Renal cortex interstitium (tissue), 11 donors: ENCODE measurements around the gene FADS1. TPM values are rescaled to one million over a fixed set of nuclear protein-coding genes. Genes with fewer than 3 reads are reported as not detected.

Experiments used
- DNase-seq, 11 donors: peaks; one replicate each; pipeline ENCODE4 v3.0.0-alpha.2; 2013; ENCODE audit warnings: low read depth in 9 of 11, low spot score in 4 of 11; ENCODE audit errors: extremely low read depth in 1 of 11
- polyA plus RNA-seq, 3 donors: library from polyadenylated mRNA; unstranded; fragments of 120-200 nt; gene quantifications; one replicate each; pipeline ENCODE4 v1.2.1, GENCODE V29; 2013; ENCODE audit not compliant: insufficient read length in 3 of 3

FADS1 gene
- polyA plus RNA-seq, 3 donors: 52.2 to 54.9 (median 54.7) TPM

GRCh38 chr11:61754534-61755482 lies 62.0 kb downstream of the FADS1 start:
- DNase-seq: no peak

- no peak for DNase-seq
Measured at GRCh38 chr11:61753672-61754071, 63.1 kb downstream of the FADS1 start.

GRCh38 chr11:61752925-61753521 lies 63.8 kb downstream of the FADS1 start:
- DNase-seq: no peak

- no peak for DNase-seq
Measured at GRCh38 chr11:61752117-61752924, 64.5 kb downstream of the FADS1 start, which contains the start of gene MYRF. Gene MYRF, plus strand, starts transcription at chr11:61752636. Its CDS starts 109 bp downstream, at chr11:61752745.

GRCh38 chr11:61751384-61751783 lies 65.4 kb downstream of the FADS1 start:
- DNase-seq: no peak

GRCh38 chr11:61750631-61751273 lies 66.1 kb downstream of the FADS1 start:
- DNase-seq: no peak

Other genes with a start within 250 kb of the FADS1 start
- gene SYT7, start 235.9 kb downstream of the FADS1 start, polyA plus RNA-seq: 10 to 100 TPM in 1 of 3 donors, 1 to 10 TPM in 2; 4.2 to 10.3 (median 4.8) TPM
- gene DAGLA, start 136.6 kb downstream of the FADS1 start, polyA plus RNA-seq: 1 to 10 TPM; 3.2 to 4.6 (median 4.4) TPM
- gene MYRF, start 64.4 kb downstream of the FADS1 start, polyA plus RNA-seq: 10 to 100 TPM; 21.7 to 27.8 (median 23.4) TPM
- gene TMEM258, start 24.4 kb downstream of the FADS1 start, polyA plus RNA-seq: 100 to 1,000 TPM; 152 to 191 (median 165) TPM
- gene FEN1, start 24.1 kb downstream of the FADS1 start, polyA plus RNA-seq: 10 to 100 TPM; 30.6 to 49.0 (median 45.8) TPM
- gene FADS2, start 11.3 kb upstream of the FADS1 start, polyA plus RNA-seq: 100 to 1,000 TPM in 2 of 3 donors, 10 to 100 TPM in 1; 95.4 to 118 (median 113) TPM
- 10 to 100 TPM; 13.0 to 22.9 (median 18.4) TPM for gene FADS3, start 74.5 kb upstream of the FADS1 start, polyA plus RNA-seq
- 10 to 100 TPM; 18.0 to 24.4 (median 22.6) TPM for gene RAB3IL1, start 100.6 kb upstream of the FADS1 start, polyA plus RNA-seq
- 1 to 10 TPM; 3.5 to 5.1 (median 4.6) TPM for gene BEST1, start 133.3 kb upstream of the FADS1 start, polyA plus RNA-seq
- 1,000 to 10,000 TPM; 2,175 to 2,380 (median 2,187) TPM for gene FTH1, start 150.6 kb upstream of the FADS1 start, polyA plus RNA-seq